Right lung (tissue), 5 donors: Measurements from ENCODE around the gene SERINC4. TPM values are rescaled to one million over a fixed set of nuclear protein-coding genes. Genes with fewer than 3 reads are reported as not detected.

ENCODE experiments used
- DNase-seq, 2 donors: peaks; one replicate each; pipeline ENCODE4 v3.0.0-alpha.2; 2013
- polyA plus RNA-seq, 5 donors: library from polyadenylated mRNA; unstranded; fragments of 120-200 nt; gene quantifications; one replicate each; pipeline versions ENCODE4 v1.2.1 to v1.2.3, GENCODE V29; 2013; ENCODE audit warnings: inconsistent platforms in 1 of 5, low replicate concordance in 1 of 5; ENCODE audit not compliant: insufficient read length in 5 of 5, insufficient read depth in 1 of 5

The SERINC4 gene
- polyA plus RNA-seq, 5 donors = 0.87 TPM; not detected in 4

DNA sequence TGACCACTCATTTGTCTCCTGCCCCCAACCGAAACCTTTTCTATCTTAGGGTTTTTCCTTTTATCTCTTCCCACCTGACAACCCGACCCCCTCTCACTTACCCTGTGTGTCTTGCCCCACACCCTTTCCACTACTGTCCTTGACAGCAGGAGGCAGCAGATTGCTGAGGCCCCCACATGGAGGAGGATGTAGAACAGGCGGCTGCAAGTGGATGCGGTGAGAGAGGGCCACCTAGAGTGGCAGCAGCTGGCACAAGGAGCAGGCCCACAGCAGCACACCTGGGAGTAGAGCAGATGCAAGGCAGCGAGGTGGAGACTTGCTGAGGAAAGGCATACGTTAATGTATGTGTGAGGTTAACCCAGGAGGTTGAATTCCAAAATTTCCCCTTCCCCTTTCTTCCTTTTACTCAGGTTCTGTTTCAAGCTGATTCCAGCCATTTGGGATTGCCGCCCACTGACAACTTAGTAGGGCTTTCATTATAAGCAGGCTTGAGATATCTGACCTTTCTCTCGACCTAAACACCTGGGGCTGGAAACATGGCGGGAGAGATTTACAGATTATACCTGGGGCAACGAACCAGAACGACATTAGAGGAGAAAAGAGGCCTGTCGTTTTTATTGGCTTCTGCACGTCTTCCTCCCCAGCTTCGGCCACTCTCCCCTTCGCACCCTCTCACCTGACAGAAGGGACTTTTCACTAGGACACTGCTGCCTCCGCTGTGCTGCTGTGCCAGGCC, 643 bp downstream of the SERINC4 start:
- no peak for DNase-seq

GRCh38 chr15:43796566-43796965, 3.5 kb downstream of the SERINC4 start:
- no peak for DNase-seq

DNA sequence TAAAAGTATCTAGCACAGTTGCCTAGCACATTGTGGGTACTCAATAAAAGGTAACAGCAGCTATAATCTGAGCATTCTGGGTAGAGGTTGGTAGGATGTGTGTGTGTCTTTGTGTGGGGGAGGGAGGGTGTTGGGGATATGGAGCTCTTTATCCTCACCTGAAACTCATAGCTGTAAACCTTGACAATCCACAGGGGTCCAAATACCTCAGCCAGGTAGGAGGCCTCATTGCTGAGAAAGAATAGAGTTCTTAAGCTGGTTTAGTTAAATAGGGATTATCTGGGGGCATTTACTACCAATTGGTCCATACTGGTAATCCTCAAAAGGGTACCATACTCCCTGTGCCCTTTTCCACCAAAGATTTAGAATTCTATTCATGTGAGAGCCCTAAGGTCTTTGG, 4.0 kb downstream of the SERINC4 start:
- no peak for DNase-seq

DNA sequence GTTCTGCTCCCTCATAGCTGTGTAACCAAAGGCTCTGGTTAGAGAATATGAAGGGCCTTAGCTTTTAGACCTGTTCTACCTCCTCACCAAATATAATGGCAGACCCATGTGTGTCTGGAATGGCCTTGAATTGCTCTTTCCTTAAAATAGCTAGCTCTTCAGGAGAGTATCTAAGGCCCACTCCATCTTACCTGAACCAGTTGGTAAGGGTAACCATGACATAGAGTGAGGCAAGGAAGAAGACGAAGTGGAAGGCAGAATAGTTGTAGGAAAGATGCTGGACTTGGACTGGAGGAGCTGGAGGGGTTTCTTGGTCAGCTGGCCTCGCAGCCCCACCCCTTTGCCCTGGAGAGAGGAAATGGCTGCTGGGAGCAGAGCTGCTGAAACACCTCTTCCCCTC, 4.8 kb downstream of the SERINC4 start:
- DNase-seq = no peak

DNA sequence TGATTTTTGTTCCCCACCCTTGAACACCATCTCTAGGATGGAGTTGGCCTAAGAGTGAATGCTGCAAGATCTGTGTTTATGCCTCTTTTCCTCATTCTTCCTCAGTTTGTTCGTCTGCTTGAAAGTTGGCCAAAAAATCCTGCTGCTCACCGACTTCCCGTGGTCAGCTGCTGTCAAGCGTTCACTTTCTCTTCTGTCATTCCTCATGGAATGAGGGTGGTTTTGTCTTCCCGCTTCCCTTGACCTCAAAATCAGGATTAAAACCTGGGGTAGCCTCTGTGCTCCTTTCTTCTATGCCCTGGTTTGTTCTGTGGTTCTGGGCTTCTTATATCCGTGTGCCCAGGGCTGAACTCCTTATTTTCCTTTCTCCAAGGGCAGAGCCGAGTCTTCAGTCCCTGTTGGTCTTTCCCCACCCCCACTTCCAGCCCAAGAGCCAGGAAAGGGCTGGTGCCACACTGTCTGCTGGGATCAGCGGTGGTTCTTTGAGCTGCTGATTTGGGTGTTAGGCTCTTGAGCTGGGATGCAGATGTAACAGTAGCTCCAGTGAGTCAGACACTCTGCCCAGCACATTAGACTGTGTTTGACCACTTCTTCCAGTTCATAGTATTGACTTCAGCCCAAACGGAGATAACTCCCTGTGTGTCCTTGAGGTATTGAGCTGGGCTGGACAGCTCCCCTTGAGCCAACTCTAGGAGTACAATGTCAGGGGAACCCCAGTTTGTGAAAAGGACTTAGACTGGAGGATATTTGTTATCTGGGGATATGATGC, 5.6 kb downstream of the SERINC4 start:
- DNase-seq = no peak

- no peak for DNase-seq
Observed at GRCh38 chr15:43793647-43794046, 6.4 kb downstream of the SERINC4 start.

GRCh38 chr15:43792761-43793476, 7.1 kb downstream of the SERINC4 start:
- peak in 1 of 2 donors; percentile 47 for DNase-seq

DNA sequence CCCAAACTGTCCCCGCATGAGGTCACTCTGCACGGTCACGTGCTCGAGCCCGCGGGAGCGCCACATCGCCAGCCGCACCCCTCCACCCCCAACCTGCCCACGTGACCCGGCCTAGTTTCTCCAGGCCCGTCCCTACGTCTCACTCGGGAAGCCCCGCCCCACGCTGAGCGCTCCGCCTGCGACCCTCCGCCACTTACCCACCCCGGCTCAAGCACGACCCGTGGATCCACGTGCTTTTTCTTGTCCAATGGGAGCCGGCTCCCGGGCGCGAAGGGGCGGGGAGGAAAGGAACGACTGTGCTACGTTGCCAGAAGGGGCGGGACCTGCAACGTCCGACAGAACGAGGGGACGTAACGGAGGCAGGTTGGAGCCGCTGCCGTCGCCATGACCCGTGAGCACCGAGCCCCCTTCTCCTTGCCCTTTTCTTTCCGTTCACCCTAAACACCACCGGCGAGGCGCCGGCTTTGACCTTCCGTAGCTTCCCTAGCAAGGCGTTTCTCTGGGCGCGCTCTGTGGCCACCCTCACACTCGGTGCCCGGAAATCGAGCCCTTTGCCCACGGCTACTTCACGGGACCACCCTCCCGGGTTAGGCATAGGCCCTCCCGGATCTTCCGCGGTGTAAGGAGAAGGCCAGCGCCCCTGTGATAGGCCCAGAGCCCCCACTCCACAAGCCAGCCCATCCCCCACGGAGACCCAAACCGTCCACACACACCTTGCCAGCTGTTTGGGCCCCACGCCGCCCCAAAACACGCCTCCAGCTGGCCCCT, 7.8 kb downstream of the SERINC4 start, which contains the start of gene SERF2:
Gene SERF2, plus strand, starts transcription at position 328 of the 768 bp plus-strand sequence. Its CDS starts 57 bp downstream, at position 385.
- DNase-seq = peak; percentile 100

- DNase-seq = no peak
Observed at GRCh38 chr15:43789409-43789808, 10.6 kb downstream of the SERINC4 start.

GRCh38 chr15:43779016-43779415, 21.0 kb downstream of the SERINC4 start:
- no peak for DNase-seq

- DNase-seq = peak; percentile 70 to 77
Observed at GRCh38 chr15:43777267-43777914, 22.6 kb downstream of the SERINC4 start.

DNA sequence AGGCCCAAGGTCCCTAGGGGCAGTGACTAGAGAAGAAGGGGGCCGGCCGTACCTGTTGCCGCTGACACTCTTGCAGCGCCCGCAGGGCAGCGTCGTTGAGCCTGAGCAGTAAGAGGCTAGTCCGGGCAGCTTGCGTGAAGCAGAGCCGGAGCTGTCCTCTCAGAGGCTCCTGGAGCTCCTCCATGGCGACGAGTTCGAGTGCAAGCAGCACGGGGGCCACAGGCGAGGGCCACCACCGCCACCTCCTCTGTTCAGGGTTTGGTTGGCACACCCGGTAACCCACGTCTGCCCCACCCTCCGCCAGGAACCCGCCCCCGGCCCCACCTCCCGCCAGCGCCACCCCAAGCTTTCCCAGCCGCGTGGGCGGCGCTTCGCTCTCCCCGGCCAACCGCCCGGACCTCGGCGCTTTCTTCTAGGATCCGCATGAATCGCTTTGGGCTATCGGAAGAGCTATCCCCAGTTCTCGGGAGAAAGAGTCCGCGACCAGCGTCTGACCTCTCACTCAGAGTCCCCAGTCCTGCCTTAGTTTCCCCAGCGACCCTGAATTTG, 23.2 kb downstream of the SERINC4 start, which contains the start of gene ELL3:
Gene ELL3, minus strand, starts transcription at position 249 of the 549 bp plus-strand sequence. Its CDS starts 65 bp downstream, at position 184.
- peak in 1 of 2 donors; percentile 65 for DNase-seq

GRCh38 chr15:43776101-43776717, 23.8 kb downstream of the SERINC4 start:
- DNase-seq = no peak

DNA sequence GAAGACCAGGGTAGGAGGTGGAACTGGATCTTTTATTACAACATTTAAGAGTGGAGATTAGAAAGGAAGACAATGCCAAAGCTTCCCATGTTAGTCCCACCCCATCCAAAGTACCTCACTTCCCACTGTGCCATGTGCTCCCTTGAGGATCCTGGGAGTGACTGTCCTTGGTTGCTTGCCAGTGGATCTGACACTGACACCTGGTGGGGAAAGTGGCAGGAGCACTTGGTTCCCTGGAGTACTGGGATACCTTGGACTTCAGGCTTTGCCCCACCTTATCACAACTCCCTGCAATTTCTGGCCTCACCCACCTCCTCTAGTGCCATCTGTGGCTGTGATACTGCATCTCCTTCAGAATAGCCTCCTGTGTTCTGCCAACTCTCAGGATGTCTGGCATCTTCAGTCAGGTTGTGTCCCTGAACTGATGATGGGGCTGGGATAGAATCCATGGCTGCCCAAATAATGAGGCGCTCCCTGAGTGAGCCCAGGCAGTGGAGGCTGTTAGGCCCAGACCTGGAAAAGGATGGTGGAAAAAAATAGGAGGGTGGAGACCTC, 24.5 kb downstream of the SERINC4 start:
- DNase-seq = no peak

GRCh38 chr15:43774062-43774461, 26.0 kb downstream of the SERINC4 start:
- DNase-seq = no peak

GRCh38 chr15:43772624-43773023, 27.4 kb downstream of the SERINC4 start:
- no peak for DNase-seq

GRCh38 chr15:43771816-43772215, 28.2 kb downstream of the SERINC4 start:
- DNase-seq = no peak

GRCh38 chr15:43769584-43770228, 30.3 kb downstream of the SERINC4 start:
- DNase-seq = peak in 1 of 2 donors; percentile 34

GRCh38 chr15:43763819-43764446, 36.1 kb downstream of the SERINC4 start:
- DNase-seq = no peak
